HG03571 (cell line): Measurements from ENCODE around the gene HEPACAM2.

Experiments
- ATAC-seq: cut with Tn5 transposase; IDR thresholded peaks from one replicate; pipeline ENCODE4 v1.9.1; 2021; ENCODE audit not compliant: unreplicated experiment

Gene HEPACAM2

GRCh38 chr7:93203496-93203895 is 22.8 kb downstream of the HEPACAM2 start:
- no peak for ATAC-seq

GRCh38 chr7:93202594-93203250 is 23.5 kb downstream of the HEPACAM2 start:
- ATAC-seq = no peak

- ATAC-seq = no peak
Observed at GRCh38 chr7:93198472-93198871, 27.8 kb downstream of the HEPACAM2 start.

- no peak for ATAC-seq
Observed at GRCh38 chr7:93196336-93196735, 29.9 kb downstream of the HEPACAM2 start.

GRCh38 chr7:93194386-93194785 is 31.9 kb downstream of the HEPACAM2 start:
- no peak for ATAC-seq

- no peak for ATAC-seq
Observed at GRCh38 chr7:93188870-93189634, 37.2 kb downstream of the HEPACAM2 start.

- no peak for ATAC-seq
Observed at GRCh38 chr7:93185303-93186027, 40.8 kb downstream of the HEPACAM2 start.

- ATAC-seq = no peak
Observed at GRCh38 chr7:93179173-93179572, 47.1 kb downstream of the HEPACAM2 start.

- ATAC-seq = no peak
Observed at GRCh38 chr7:93178213-93178612, 48.1 kb downstream of the HEPACAM2 start.

GRCh38 chr7:93176992-93177580 is 49.2 kb downstream of the HEPACAM2 start:
- no peak for ATAC-seq

GRCh38 chr7:93175219-93175618 is 51.0 kb downstream of the HEPACAM2 start:
- ATAC-seq = no peak

GRCh38 chr7:93172683-93173082 is 53.6 kb downstream of the HEPACAM2 start:
- ATAC-seq = no peak

GRCh38 chr7:93171606-93172226 is 54.6 kb downstream of the HEPACAM2 start:
- no peak for ATAC-seq

GRCh38 chr7:93165447-93165846 is 60.8 kb downstream of the HEPACAM2 start:
- peak; percentile 99 for ATAC-seq

- no peak for ATAC-seq
Observed at GRCh38 chr7:93164766-93165165, 61.5 kb downstream of the HEPACAM2 start.

- ATAC-seq = no peak
Observed at GRCh38 chr7:93161181-93161762, 65.0 kb downstream of the HEPACAM2 start.

GRCh38 chr7:93160410-93160809 is 65.9 kb downstream of the HEPACAM2 start:
- ATAC-seq = no peak

GRCh38 chr7:93159490-93159889 is 66.8 kb downstream of the HEPACAM2 start:
- no peak for ATAC-seq

GRCh38 chr7:93156884-93157283 is 69.4 kb downstream of the HEPACAM2 start:
- ATAC-seq = no peak

- no peak for ATAC-seq
Observed at GRCh38 chr7:93150200-93150835, 76.0 kb downstream of the HEPACAM2 start.
